ENCODE measurements around the gene CYTH4.

DNA sequence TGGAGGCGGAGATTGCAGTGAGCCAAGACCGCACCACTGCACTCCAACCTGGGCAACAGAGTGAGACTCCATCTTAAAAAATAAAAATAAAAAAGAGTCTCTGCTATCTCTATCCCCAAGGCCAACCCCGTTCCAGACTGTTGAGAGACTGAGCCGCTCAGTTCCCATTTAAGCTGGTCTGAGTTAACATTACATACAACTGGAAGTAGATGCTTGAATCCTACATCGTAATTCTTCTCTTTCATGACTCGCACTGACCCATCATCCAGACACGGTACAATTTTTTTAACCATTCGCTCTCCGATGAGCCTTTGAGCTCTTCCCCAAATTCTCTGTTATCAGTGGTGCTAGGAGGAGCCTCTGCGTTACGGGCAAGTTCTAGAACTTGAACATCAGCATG, 4.9 kb upstream of the CYTH4 start:
- TF ChIP-seq EZH2 (IDR thresholded peaks at IDR 0.05; ENCODE audit: low read depth, low read length, severe bottlenecking) (no peak), SIX5 (IDR thresholded peaks at IDR 0.05; ENCODE audit: low read depth, low read length) (no peak), EP300 (IDR thresholded peaks at IDR 0.05; ENCODE audit: borderline replicate concordance in 1 of 2, low read depth in 2 of 2, low read length in 2 of 2) (no peak), SP1 (IDR thresholded peaks at IDR 0.05; ENCODE audit: low read depth, low read length) (no peak), POLR2A (IDR thresholded peaks at IDR 0.05; ENCODE audit: control extremely low read depth in 1 of 2, low read depth in 2 of 2, low read length in 2 of 2) (no peak), SRF (IDR thresholded peaks at IDR 0.05; ENCODE audit: low read depth, low read length) (no peak), JUN (IDR thresholded peaks at IDR 0.05; ENCODE audit: low read depth, low read length) (no peak), TCF12 (IDR thresholded peaks at IDR 0.05; ENCODE audit: low read depth, low read length) (no peak), EGR1 (IDR thresholded peaks at IDR 0.05; ENCODE audit: borderline replicate concordance, low read depth, low read length) (no peak), RAD21 (IDR thresholded peaks at IDR 0.05 in 1 of 2, conservative IDR thresholded peaks at IDR 0.05 in 1 of 2; ENCODE audit: low read depth in 2 of 2, low read length in 2 of 2) (no peak), SAP30 (IDR thresholded peaks at IDR 0.05; ENCODE audit: insufficient read depth, insufficient replicate concordance, low read length) (no peak)
- TF ChIP-seq, protein P1, sequence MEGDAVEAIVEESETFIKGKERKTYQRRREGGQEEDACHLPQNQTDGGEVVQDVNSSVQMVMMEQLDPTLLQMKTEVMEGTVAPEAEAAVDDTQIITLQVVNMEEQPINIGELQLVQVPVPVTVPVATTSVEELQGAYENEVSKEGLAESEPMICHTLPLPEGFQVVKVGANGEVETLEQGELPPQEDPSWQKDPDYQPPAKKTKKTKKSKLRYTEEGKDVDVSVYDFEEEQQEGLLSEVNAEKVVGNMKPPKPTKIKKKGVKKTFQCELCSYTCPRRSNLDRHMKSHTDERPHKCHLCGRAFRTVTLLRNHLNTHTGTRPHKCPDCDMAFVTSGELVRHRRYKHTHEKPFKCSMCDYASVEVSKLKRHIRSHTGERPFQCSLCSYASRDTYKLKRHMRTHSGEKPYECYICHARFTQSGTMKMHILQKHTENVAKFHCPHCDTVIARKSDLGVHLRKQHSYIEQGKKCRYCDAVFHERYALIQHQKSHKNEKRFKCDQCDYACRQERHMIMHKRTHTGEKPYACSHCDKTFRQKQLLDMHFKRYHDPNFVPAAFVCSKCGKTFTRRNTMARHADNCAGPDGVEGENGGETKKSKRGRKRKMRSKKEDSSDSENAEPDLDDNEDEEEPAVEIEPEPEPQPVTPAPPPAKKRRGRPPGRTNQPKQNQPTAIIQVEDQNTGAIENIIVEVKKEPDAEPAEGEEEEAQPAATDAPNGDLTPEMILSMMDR (IDR thresholded peaks at IDR 0.05; ENCODE audit: control extremely low read depth in 1 of 3, insufficient read depth in 1 of 3, low read depth in 1 of 3, low read length in 3 of 3), result no peak
- TF ChIP-seq, protein P2, sequence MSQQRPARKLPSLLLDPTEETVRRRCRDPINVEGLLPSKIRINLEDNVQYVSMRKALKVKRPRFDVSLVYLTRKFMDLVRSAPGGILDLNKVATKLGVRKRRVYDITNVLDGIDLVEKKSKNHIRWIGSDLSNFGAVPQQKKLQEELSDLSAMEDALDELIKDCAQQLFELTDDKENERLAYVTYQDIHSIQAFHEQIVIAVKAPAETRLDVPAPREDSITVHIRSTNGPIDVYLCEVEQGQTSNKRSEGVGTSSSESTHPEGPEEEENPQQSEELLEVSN (IDR thresholded peaks at IDR 0.05), result no peak

All from H1 (cell line).